GM08714 (cell line): ENCODE results near the gene ATP2B1.

Experiments used
- H3K4me3 ChIP-seq: fragments of 200-500 bp; sonication (Bioruptor generic); 2 replicates; pipeline ENCODE4 v1.5.1; 2014; ENCODE audit warnings: mild to moderate bottlenecking, low read length, inconsistent platforms
- ZNF274 ChIP-seq: IDR thresholded peaks from 2 replicates; pipeline ENCODE4 v1.6.1; 2012; ENCODE audit warnings: mild to moderate bottlenecking, low read depth, low read length

ATP2B1 gene

GRCh38 chr12:89692439-89692838, 16.2 kb downstream of the ATP2B1 start:
- H3K4me3 ChIP-seq: no peak overlapping the region
- no peak for TF ChIP-seq ZNF274

DNA sequence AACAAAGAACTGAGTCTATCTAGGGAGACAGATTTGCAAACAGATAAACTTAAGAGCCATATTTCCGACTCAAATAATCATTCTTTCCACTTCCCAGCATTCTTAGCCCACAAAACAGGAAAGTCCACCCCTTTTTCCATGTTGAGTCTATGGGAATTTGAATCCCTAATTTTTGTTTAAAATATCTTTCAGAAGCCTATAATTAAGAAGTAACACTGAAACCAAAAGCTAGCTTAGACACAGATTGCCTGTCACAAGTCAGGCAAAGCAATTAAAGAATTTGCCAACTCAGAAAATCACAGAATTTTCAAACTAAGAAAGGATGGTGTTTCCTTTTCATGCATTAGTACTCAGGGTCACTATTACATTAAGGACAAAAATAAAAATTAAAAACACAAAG, 17.0 kb downstream of the ATP2B1 start:
- TF ChIP-seq ZNF274: no peak
- no peak overlapping the region for H3K4me3 ChIP-seq

- TF ChIP-seq ZNF274: no peak
- H3K4me3 ChIP-seq: no peak overlapping the region
These were observed 17.7 kb downstream of the ATP2B1 start for GRCh38 chr12:89690925-89691324.

DNA sequence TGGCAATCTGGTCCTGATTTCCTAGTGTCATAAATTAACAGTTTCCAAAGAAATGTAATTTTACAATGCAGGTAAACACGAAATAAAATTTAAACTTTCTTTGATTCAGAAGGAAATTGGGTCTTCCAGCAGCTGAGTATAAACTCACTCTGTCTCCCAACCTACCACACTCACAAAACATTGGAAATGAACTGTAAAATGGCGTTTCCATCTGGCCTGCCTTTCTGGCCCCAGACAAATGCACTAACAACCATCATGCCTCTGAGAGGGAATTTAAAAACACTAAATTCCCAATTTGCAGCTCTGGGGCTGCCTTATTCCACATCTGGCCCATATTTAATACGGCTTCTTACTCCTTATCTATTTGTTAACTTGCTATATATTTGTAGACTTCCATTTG, 19.3 kb downstream of the ATP2B1 start:
- no peak for TF ChIP-seq ZNF274
- H3K4me3 ChIP-seq: no peak overlapping the region

- no peak for TF ChIP-seq ZNF274
- no peak overlapping the region for H3K4me3 ChIP-seq
These were observed 22.3 kb downstream of the ATP2B1 start for GRCh38 chr12:89686311-89686710.

GRCh38 chr12:89685363-89685972, 23.2 kb downstream of the ATP2B1 start:
- H3K4me3 ChIP-seq: no peak overlapping the region
- no peak for TF ChIP-seq ZNF274

DNA sequence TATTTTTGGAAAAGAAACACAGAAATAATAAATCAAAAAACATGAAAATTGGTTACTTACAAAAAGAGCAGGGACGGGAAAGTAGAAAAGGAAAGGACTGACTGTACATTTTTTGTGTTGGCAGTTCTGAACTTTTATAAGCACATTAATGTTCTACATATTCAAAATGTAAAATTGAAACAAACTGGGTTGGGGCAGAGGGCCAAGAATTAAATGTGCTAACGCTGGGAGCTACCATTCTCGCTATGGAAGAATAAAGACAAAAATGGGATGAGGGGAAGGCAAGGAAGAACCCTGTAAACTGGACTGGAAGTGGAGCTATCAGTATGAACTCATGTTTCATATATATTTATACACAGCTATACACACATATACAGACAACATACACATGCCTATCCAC, 24.5 kb downstream of the ATP2B1 start:
- H3K4me3 ChIP-seq: no peak overlapping the region
- no peak for TF ChIP-seq ZNF274

DNA sequence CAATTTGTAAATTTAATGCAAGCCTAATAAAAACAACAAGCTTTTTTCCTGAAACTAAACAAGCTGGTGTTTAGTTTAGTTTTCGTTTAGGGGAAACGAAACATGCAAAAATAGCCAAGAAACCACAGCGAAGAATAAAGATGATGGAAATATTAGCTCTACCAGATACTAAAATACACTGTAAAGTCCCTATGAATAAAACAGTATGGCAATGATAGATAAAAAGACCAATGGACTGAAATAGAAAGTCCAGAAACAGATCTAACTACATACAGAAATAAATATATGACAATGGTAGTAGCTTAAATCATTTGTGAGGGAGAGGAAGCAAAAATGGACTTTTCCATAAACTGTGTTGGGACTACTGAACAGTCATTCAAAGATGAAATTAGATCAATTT, 26.4 kb downstream of the ATP2B1 start:
- TF ChIP-seq ZNF274: no peak
- H3K4me3 ChIP-seq: no peak overlapping the region

DNA sequence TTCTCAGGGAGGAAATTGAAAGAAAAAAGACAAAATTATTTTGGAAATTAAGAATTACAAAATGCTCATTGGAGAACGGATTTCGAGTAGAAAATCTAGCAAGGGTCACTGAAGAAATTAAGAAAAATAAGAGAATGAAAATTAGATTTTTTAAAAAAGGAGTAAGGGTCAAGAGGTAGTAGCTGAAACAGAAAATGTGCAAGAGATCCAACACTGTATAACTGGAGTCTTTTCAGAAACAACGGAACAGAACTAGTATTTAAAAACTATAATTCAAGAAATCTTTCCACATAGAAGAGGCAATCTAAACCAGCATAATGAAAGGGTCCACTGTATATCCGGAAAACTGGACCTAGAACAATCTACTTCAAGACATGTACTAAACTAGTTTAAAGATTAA, 28.2 kb downstream of the ATP2B1 start:
- TF ChIP-seq ZNF274: no peak

GRCh38 chr12:89679631-89680030, 29.0 kb downstream of the ATP2B1 start:
- TF ChIP-seq ZNF274: no peak
- H3K4me3 ChIP-seq: no peak overlapping the region

More for the DNA sequence above, 28.2 kb downstream of the ATP2B1 start:
- H3K4me3 ChIP-seq: no peak overlapping the region

DNA sequence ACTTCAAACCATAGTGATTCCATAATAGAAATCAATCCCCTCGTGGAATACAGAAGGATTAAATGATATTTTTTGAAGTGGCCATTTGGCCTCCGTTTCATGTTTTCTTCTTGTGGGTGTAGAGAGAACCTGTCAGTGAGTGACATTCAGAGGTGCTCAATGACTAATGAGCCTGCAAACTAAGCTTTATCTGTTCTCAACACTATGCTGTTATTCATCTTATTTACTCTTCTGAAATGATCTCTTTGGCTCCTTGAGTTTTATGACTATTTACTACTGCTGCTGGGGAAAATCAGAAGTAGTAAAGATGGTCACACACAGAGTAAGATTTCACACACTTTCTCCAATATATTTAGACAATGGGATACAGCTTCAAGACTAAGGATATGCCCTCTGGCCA, 30.4 kb downstream of the ATP2B1 start:
- no peak overlapping the region for H3K4me3 ChIP-seq
- no peak for TF ChIP-seq ZNF274

GRCh38 chr12:89676930-89677329, 31.7 kb downstream of the ATP2B1 start:
- no peak for TF ChIP-seq ZNF274
- no peak overlapping the region for H3K4me3 ChIP-seq

DNA sequence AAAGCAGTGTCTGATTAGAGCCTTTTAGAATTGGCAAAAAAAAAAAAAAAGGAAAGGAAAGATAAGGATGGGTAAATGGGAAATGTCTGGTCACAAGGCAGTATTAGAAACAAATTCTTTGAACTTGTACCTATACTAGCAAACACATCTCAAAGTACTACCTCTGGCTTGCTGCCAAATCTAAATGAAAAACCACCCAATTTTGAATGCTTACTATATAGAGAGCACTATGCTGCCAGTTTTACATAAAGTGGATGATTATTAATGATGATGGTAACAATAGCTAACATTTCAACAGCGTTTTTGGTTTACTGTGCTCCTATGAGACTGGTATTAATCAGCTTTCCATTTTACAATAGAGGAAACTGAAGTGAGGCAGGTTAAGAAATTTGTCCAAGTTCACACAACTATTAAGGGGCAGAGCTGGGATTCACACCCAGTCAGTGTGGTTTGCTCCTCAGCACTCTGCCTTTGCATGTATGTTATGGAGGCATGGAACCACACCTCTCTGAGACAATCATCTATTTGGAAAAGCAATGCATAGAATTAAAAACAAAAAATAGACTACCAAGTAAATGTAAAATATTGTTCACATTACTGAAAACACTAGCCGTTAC, 34.2 kb downstream of the ATP2B1 start:
- TF ChIP-seq ZNF274: no peak
- H3K4me3 ChIP-seq: no peak overlapping the region

DNA sequence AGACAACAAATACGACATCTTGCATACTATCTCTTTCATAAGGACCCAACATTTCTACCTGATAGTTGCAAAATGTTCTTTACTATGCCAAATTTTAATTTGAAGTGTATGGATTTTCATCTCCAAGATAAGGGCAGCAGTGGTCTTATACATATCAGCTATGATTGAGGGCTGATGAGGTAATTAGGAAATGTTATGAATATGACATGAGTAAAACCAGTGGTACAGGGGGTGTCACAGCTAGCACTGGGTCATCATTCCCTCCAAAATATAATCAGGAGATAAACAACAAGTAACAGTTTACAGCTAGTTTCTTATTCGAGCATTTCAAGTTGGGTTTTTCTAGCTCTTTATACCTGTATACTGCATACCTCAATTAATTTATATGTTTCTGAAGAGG, 35.0 kb downstream of the ATP2B1 start:
- TF ChIP-seq ZNF274: no peak
- H3K4me3 ChIP-seq: no peak overlapping the region

DNA sequence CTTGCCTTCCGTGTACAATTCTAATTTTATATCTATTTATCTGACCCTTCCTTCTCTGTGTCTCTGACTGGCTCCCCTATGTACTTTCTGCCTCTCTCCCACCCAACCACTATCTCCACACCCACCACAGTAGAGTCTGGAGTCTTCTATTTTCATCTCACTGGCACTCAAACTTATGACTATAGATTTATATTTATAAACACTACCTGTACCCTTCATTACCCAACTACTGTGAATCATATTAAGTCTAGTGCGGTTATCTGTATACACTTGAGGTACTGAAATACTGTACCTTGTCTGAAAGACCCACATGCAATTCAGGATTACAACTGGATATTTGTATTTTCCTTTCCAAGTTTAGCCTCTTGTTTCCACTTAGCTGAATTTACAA, 36.1 kb downstream of the ATP2B1 start:
- H3K4me3 ChIP-seq: no peak overlapping the region
- no peak for TF ChIP-seq ZNF274

- no peak for TF ChIP-seq ZNF274
- H3K4me3 ChIP-seq: no peak overlapping the region
These were observed 37.2 kb downstream of the ATP2B1 start for GRCh38 chr12:89671469-89671868.

DNA sequence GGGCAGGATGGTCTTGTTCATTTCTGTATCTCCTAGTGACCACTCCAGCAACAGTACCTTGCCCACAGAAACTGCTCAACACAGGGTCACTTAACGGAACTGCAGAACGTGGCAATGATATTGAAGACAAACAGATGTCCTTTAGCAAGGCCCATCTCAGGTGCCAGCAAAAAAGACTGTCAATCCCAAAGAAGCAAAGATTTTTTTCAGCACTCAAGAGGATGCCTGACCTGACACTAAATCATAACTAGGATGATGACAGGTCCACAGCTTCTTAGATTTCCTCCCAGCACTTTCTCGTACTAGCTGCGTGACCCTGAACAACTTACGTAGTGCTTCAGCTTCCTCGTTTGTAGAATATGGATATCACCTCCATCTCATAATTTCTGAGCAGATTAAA, 39.4 kb downstream of the ATP2B1 start:
- H3K4me3 ChIP-seq: peak overlapping the region; percentile 13; the same call in 1 of the 2 replicates
- no peak for TF ChIP-seq ZNF274
